ENCODE data around the gene NUDT8.

Gene NUDT8, protein sequence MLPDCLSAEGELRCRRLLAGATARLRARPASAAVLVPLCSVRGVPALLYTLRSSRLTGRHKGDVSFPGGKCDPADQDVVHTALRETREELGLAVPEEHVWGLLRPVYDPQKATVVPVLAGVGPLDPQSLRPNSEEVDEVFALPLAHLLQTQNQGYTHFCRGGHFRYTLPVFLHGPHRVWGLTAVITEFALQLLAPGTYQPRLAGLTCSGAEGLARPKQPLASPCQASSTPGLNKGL

DNA sequence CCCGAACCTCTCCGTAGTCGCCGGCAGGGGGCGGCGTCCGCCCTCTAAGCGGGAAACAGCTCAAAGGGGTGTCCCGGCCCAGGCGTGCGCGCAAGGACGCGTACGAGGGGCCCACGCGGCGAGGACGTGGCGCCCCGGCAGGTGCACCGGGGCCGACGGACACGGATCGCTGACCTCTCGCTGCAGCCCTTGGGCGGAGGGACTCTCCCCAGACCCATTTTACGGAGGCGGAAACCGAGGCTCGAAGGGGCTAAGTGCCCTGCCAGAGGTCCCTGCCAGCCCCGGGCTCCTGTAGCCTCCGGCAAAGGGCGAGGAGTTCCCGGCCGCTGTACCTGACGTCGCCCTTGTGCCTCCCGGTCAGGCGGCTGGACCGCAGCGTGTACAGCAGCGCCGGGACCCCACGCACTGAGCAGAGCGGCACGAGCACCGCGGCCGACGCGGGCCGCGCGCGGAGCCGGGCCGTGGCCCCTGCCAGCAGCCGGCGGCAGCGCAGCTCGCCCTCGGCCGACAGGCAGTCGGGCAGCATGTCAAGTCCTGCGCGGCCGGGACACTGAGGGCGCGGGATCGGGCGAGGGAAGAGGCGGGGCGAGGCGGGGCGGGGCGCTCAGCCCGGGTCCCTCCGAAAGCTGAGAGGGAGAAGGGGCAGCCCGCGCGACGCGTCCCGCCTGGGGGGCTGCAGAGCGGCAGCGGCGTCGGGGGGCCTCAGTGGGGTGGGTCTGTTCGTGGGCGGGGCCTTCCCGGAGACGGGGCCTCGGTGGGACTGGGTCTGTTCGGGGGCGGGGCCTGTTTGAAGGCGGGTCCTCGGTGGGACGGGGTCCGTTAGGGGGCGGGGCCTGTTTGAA, at the start of gene NUDT8:
Gene NUDT8, minus strand, starts transcription at position 552 of the 842 bp plus-strand sequence. Its CDS starts 26 bp downstream, at position 526.
- peak; percentile 83 for DNase-seq (ENCODE audit: low read depth in 2 of 2)

DNA sequence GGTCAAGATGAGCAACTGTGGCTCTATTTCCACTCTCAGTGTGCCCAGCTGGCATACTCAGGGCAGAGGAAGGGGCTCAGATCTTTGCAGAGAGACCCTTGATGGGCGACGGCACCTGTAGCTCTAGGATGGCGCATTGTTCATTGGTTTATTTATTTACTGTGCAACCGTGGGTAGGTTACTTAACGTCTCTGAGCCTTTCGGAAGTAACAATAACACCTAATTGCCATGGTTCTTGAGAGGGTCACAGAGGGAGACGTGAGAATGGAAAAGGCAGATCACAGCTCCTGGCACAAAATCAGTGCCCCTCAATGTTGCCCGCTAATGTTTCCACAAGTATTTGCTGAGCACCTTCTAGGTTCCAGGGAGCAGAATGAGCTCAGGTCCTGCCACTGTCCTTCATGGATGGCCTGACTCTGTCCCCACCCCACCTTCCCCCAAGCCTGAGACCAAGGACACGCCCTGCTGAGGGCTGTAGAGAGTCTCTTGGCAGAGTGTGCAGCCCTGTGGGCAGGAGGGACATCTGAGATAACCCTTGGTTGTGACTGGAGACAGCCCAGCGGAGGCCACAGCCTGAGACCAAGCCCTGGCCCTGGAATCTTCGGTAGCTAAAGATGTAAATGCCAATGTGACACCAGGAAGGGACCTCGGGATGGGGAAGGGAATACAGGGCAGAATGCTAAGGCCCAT, 45.5 kb upstream of the NUDT8 start:
- no peak for DNase-seq (ENCODE audit: low read depth in 2 of 2)

DNA sequence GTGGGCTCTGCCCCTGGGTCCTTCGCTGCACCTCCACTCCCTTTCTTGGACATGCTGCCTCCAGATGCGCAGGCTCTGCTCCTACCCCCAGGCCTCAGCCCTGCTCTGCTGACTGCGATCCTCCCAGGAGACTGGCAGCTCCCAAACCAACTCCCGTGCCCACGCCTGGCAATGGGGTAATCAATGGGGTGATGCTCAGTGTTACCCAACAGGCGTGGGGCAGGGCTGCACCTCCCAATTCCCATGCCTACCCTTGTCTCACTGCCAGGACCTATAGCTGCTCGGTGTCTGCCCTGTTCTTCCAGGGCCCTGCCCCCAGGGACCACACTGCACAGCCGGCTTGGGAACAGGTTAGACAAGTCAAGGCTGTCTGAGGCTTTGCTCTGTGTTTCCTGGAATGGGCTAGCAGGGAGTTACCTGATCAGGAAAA, 44.7 kb upstream of the NUDT8 start, which contains the start of gene ALDH3B2:
Gene ALDH3B2, minus strand, starts transcription at position 182 of the 430 bp plus-strand sequence. CDS start 7,688 bp downstream, outside the sequence.
- DNase-seq (ENCODE audit: low read depth in 2 of 2), result no peak

DNA sequence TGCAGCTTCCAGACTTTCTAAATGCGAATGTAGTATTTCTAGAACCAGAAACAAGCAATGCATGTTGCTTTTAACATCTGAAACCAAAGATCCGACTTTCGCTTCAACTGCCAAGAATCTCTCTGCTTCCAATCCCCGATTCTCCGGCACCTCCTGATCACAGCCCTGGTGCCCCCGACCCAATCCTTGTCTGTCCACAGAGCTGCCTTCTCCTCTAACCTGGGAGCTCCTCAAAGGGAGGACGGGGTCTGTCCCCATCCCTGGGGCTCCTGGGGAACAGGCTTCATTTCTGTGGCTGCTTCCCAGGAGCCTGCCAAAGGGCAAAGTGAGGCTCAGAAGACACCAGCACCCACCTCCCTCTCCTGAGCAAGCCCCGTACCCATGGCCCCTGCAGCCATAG, 44.2 kb upstream of the NUDT8 start:
- DNase-seq (ENCODE audit: low read depth in 2 of 2), result no peak

DNA sequence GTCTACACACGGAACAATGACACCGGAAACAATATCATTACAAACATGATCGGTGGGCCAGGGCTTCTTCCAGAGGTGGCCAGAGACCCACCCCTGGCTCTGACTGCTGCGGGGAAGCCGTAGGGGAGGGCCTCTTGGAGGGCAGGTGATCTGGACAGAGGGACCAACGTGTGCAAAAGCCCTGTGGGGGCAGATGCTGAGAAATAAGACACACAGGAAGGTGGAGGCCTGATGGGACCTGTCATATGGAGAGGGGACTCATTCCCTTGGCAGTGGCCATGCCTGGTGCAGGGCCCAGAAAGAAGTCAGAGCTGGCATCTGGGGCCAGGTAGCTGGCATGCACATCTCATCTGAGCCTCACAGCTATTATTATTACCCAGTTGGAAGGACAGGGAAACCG, 43.6 kb upstream of the NUDT8 start:
- DNase-seq (ENCODE audit: low read depth in 2 of 2), result no peak

DNA sequence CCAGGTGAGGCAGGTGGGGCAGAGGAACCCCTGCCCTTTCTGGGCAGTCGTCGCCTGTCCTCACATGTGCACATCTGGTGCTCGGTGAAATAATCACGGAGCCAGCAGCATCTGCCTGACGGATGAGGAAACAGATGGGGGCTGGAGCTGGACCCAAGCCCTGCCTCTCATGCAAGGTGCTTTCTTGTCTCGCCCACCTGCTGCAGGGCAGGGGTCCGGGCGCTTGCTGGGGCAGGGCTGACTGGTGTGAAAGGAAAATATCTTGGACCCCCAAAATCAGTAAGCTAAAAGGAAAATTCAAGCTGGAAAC, 41.4 kb upstream of the NUDT8 start:
- DNase-seq (ENCODE audit: low read depth in 2 of 2), result no peak

DNA sequence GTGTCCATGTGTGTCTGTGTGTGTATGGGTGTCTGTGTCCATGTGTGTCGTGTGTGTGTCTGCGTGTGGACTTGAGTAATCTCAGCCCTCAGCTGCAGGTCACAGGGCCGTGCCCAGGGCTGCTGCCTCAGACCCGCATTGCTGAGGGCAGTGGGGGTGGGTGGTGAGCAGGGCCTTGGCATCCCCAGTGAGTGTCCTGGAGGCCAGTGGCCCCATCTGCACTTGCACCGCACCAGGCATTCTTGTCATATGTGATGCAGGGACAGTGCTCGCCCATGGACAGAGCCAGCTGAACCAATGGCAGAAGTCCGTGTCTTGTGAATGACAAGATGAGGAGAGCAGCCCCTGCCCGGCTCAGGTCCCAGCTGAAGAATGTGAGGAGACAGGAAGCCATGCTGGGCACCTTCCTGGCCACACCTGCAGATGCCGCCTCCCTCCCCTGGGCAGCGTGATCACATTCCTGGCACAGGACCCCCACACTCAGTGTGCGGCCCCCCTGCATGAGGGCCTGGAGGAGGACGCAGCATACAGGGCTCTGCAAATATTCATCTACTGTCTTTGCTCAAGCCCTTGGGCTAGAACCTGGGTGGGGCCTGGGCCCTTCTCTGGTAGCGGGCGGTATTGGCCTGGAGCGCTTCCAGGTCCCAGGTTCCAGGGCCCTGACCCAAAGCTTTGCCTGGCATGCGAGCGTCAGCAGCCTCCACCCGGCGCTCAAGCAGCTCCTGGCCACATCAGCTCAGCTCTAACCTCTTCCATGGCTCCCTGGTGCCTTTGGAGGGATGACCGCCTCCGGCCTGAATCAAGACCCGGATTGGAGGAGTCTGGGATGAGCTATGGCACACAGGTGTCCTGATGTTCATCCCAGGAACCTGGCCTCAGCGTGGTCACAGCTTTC, 40.8 kb upstream of the NUDT8 start:
- no peak for DNase-seq (ENCODE audit: low read depth in 2 of 2)

DNA sequence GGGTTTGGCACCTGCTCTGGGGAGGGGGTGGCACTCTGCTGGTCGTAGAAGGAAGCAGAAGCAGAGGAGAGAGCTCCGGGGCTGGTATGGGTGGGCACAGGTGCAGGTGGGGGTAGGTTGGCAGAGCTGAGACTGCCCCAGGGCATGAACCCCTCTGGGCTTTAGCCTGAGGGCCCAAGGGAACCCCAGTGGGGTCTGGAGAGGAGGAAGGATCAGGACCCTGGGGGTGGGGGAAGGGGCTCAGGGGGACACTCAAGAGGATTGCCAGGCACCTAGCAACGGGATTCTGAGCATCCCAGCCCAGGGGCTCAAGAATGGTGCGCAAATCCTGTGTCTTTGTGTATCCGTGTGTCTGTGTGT, 38.4 kb upstream of the NUDT8 start:
- no peak for DNase-seq (ENCODE audit: low read depth in 2 of 2)

DNA sequence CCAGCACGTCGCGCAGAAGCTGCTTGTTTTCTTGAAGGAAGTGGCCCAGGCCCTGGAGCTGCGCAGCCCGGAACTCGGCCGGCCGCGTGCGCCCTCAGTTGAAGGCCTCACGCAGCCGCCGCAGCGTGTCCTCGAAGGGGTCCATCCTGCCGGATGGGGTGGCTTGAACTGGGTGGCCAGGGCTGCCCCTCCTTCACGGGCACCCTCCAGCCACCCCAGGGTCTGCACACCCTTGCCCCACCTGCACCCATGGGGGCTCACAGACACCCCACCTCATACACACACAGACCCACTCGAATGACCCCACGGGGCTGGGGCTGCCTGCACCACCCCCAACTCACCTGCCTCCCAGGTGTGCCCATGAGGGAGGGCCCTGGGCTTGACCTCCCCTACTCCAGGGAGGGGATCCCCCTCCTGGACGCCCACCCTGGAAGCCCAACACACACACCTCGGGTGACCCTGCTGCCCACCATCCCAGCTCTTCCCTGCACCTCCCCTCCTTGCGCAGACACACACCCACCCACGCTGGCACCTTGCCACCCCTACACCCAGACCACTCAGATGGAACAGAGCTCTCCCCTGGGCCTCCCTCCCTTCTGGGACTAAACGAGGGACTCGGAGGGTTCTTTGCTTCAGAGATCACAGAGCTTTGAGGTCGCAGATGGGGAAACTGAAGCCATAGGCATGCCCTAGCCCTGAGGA, 37.9 kb upstream of the NUDT8 start:
- no peak for DNase-seq (ENCODE audit: low read depth in 2 of 2)

DNA sequence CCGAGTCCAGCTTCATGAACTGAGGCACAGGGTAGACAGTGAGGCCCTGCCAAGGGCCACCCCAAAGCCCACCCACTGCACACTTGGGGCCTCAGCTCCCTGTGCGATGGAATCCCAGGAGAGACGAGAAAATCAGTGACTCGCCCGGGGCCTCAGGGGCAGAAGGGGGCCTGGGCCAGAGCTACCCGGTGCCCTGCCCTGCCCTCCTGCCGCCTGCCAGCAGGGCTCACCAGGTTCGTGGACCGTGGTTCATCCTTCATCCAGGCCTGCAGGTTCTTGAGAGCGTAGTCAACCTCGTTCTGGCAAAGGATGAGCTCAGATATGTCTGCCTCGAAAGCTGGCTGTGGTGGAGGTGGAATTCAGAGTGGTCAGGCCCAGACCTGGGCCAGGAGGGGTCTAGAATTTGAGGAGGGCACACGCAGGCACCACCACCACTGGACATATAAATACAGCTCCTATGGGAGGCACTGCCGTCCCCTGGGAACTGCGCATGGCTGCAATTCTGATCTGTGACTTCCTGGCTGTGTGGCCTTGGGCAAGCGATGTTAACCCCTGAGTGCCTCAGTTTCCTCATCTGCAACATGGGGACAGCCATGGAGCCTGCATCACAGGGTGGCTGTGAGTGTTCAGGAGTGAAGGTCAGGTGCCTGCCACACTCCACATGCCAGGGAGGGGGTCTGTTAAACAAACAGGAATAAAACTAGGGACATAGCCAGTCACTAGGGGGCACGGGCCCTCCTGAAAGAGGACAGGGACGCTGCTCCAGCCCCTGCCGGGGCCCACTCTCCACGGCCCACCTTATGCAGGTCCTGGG, 37.1 kb upstream of the NUDT8 start:
- no peak for DNase-seq (ENCODE audit: low read depth in 2 of 2)

DNA sequence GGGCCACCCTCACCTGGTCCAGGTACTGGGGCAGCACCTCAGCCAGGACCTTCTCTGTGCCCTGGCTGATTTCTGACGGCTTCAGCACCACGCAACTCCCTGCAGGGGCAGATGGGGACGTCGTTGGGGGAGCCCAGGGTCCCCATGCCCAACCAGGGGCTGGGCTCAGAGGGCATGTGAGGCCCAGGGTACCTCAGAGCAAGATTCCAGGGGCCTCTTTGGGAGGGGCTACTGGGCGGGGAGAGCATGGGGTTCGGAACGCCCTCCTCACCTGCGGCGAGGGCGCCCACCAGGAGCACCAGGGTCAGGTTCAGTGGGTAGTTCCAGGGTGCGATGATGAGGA, 36.5 kb upstream of the NUDT8 start:
- DNase-seq (ENCODE audit: low read depth in 2 of 2), result no peak

DNA sequence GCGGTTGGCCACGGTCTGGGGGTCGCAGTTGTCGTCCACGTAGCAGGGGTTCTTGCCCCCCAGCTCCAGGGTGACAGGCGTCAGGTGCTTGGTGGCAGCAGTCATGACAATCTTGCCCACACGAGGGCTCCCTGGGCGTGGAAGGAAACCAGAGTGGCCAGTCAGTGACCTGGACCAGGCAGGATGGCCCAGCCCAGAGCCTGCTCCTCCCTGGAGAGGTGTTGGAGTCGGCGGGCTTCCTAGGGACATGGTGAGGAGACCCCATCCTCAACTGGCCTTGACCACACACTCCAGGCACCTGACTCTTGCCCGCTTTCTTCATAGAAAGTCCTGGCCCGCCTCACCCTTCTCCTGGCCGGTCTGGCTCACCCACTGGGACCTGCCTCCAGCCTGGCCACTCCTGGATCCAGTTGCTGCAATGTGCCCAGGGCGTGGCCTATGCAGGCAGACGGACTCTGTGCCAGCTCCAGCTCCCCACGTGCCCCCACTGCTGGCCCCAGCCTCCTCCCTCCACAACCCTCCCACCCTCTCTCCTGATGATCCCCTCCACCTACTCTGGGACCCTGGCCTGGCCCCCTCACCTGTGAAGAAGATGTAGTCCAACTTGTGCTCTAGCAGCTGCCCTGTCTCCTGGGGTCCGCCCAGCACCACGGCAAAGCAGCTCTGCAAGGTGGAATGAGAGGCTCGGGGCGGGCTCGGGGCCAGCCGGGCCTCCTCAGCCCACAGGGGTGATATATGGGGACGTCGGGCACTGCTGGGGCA, 36.0 kb upstream of the NUDT8 start:
- no peak for DNase-seq (ENCODE audit: low read depth in 2 of 2)

DNA sequence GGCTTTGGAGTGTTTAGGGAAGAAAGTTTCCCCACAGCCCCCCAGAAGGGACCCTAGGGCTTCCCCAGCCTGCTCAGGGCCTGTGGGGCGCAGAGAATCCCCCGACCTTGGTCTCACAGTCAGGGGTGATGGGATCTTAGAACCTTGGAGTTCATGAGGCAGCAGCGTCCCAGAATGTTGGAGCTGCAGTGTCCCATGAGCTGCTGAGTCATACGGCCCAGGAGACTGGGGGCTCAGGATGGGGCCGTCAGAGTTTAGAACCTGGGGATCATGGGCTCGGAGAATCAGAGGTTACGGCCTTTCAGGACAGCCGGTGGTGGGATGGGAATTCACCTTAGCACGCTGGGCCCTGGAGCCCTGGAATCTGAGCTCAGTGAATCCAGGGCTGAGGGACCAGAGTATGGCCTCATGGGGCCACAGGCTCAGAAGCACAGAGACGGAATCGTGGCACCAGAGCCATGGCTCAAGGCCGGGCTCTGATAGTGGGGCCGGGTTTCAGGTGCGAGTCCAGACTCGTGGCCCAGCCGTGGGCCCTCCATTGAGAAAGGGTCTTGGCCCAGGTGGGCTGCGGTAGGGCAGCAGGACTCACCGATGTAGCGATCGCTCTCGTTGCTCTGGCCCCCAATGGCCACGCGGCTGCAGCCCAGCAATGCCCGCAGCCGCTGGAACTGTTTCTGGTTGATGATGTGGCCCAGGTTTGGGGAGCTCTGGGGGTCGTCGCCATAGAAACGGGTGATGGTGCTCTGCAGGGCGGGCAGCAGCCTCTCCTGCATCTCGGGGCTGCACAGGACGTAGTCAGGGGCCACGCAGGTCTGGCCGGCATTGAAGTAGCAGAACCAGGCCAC, 35.2 kb upstream of the NUDT8 start:
- no peak for DNase-seq (ENCODE audit: low read depth in 2 of 2)

DNA sequence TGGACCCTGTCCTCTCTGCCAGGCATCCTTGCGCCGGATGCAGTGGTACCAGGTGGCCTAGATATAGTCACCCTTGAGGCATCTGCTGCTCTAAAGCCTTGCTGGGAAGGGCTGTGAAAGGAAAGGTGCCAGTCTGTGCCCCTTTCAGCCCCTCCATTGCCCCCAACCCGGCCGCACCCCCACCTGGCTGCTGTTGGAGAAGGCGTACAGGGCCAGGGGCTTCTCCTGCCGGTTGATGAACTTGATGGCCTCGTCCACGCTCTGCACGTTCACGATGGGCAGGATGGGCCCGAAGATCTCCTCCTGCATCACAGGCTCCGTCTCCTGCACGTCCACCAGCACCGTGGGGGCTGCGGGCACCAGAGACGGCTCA, 34.5 kb upstream of the NUDT8 start:
- DNase-seq (ENCODE audit: low read depth in 2 of 2), result no peak

DNA sequence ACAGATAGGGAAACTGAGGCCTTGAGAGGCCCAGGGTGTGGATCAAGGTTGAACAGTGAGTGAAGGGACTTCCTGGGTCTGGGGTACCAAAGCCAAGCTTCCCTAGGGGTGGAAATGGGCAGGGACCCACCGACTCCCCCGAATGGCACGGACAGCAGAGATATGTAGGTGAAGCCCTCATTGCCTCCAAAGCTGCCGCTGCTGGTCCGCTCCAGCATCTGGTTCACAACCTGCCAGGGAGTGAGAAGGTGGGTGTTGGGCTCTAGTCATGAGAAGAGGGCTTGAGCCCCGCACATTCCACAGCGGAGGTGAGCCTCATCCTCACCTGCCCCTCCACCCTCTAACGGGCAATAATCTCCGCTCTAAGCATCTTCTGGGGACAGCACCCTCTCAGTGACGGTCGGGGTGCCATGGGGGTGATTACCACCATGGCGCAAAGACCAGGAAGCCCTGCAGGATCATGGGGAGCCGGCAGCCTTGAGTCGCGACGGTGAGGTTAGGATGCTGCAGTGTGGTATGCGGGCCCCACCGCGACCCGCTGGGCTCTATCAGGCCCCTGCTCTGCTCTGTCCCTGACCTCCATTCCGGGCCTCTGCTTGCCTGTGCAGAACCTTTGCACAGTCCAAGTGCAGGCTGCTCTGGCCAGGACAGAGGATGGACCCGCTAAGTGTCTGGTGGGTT, 33.9 kb upstream of the NUDT8 start:
- no peak for DNase-seq (ENCODE audit: low read depth in 2 of 2)

DNA sequence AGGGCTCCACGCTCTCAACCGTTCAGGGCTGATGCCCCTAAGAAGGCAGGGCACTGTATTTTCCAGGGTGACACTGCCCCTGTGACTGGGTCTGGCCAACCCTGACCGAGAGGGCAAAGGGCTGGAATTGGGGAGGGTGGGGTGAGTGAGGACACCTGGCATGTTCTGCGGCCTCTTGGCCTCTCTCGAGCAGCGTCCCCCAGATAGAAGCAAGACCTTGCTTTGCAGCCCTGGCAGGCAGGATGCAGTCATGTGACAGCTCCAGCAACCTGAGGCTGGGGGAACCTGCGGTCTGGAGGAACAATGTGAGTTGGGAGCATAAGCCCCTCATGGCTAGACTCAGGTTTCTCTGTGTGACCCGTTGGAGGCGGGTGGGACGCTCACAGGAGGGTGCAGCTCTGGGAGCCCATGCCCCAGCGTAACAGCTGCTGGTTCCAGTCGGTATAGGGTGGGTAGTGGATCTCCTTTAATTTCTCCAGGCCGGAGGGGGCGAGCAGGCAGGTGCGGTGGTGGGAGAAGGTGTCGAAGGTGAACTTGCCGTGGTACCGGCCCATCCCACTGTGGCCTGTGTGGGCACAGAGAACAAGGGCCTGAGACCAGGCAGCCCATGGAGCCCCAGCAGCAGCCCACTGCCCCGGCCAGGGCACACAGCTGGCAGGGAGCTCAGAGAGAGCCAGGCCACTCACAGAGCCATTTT, 33.2 kb upstream of the NUDT8 start:
- no peak for DNase-seq (ENCODE audit: low read depth in 2 of 2)

DNA sequence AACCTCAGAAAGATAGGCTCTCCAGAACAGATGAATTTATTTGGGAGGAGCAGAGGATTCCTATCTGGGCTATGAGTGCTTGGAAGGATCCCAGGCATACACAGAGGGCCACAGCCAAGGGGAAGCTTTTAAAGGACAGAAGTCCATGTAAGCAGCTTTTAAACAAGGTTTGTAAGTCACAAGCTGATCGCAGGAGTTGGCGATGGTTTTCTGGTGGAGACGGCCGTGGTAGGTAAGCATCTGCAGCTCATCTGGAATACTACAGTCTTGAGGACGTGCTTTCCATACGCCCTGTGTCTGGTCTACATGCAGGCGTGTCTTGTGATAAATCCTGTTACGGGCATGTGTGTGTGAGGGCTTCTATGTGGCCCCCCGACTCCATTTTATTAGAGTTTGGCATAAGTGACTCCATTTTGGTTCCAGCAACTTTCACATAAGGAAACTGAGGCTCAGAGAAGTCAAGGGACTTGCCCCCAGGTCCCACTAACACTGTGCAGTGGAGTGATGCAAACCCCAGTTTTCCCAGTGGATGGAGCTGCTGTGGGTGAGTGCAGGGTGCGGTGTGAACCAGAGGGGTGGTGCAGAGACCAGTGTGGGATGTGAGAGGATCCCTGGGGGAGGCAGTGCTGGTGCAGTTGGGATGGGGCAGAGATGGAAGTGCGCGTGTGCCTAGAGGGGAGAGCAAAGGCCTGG, 32.6 kb upstream of the NUDT8 start:
- no peak for DNase-seq (ENCODE audit: low read depth in 2 of 2)

Measured in stimulated activated CD8-positive, alpha-beta memory T cell treated with anti-CD3 and anti-CD28 coated beads, Interleukin-2, amount 100 ng/mL, for 48 hours (primary cell).